Lower lobe of right lung (tissue), 2 donors: ENCODE results near the gene ACTN1. TPM values are rescaled to one million over a fixed set of nuclear protein-coding genes. Genes with fewer than 3 reads are reported as not detected.
"Not testable (repeated sequence)": the region's sequence is repeated elsewhere in the genome, so short reads cannot be mapped to it uniquely, and the experiment has no call there.

Experiments used
- ATAC-seq, 2 donors: fragments of 200-7000 bp; cut with Tn5 transposase; one replicate each; pipeline ENCODE4 v1.9.1; 2020 to 2022; ENCODE audit warnings: mild to moderate bottlenecking in 2 of 2, moderate library complexity in 2 of 2
- DNase-seq: peaks from one replicate; pipeline ENCODE4 v3.0.0-alpha.2; 2020
- H3K27ac ChIP-seq: fragments of 200-600 bp; one replicate; pipeline ENCODE4 v1.8.0; 2022
- H3K27me3 ChIP-seq: fragments of 200-600 bp; one replicate; pipeline ENCODE4 v1.8.0; 2022; ENCODE audit warnings: low read depth
- H3K36me3 ChIP-seq: fragments of 200-600 bp; one replicate; pipeline ENCODE4 v1.8.0; 2022; ENCODE audit warnings: mild to moderate bottlenecking
- H3K4me1 ChIP-seq: fragments of 200-600 bp; one replicate; pipeline ENCODE4 v1.8.0; 2022
- H3K4me3 ChIP-seq: fragments of 200-600 bp; one replicate; pipeline ENCODE4 v1.8.0; 2022; ENCODE audit warnings: mild to moderate bottlenecking
- H3K9me3 ChIP-seq: fragments of 200-600 bp; one replicate; pipeline ENCODE4 v1.8.0; 2022
- intact Hi-C: fragments of 100-400 bp; cut with DNase I; formaldehyde crosslinking; loops from one replicate; pipeline ENCODE4 v1.11.0; 2022
- total RNA-seq: library from RNA; stranded (reverse); fragmentation: NEBNext Ultra II Directional; extraction: Animal tissue kit (Norgen Biotek cat#: 25700); gene quantifications from one replicate; pipeline ENCODE4 v1.2.1, GENCODE V29; 2021
- TF ChIP-seq, protein P1 (sequence below): fragments of 200-600 bp; IDR thresholded peaks from one replicate; pipeline ENCODE4 v1.8.0; 2022; ENCODE audit warnings: antibody characterized with exemption, mild to moderate bottlenecking
- donor health status: DM: no; HTN: yes; CAD: no; lungs with severe emphysema.

Gene ACTN1
- total RNA-seq, 1 donor from 2014 or later, result 124 TPM

DNA sequence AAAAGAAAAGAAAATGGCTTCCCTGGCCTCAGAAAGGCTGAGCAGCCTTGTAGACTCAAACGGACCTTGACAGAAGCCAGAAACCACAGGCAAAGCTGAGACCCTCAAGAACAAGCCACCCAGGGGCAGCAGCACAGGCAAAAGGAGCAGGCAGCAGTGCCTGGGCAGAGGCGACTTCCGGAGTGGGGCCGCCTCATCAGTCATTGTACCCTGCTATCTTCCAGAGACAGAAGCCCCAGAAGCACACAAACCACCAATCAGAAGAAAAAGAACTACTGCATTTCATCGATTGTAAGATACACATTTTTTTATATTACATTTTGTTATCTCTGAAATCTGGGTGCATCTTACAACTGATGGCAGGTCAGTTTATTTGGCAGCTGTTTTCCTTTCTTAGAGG, 128.0 kb downstream of the ACTN1 start:
- no peak for ATAC-seq
- H3K4me3 ChIP-seq, result no peak overlapping the region
- no peaks in the 10 kb centered on the region for H3K27me3 ChIP-seq
- H3K36me3 ChIP-seq, result no peaks in the 10 kb centered on the region
- no peak for DNase-seq
- intact Hi-C loops, result no loop called here
- no peaks in the 10 kb centered on the region for H3K9me3 ChIP-seq
- no peak overlapping the region for H3K27ac ChIP-seq
- TF ChIP-seq, protein P1, sequence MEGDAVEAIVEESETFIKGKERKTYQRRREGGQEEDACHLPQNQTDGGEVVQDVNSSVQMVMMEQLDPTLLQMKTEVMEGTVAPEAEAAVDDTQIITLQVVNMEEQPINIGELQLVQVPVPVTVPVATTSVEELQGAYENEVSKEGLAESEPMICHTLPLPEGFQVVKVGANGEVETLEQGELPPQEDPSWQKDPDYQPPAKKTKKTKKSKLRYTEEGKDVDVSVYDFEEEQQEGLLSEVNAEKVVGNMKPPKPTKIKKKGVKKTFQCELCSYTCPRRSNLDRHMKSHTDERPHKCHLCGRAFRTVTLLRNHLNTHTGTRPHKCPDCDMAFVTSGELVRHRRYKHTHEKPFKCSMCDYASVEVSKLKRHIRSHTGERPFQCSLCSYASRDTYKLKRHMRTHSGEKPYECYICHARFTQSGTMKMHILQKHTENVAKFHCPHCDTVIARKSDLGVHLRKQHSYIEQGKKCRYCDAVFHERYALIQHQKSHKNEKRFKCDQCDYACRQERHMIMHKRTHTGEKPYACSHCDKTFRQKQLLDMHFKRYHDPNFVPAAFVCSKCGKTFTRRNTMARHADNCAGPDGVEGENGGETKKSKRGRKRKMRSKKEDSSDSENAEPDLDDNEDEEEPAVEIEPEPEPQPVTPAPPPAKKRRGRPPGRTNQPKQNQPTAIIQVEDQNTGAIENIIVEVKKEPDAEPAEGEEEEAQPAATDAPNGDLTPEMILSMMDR, result no peak
- no peaks in the 10 kb centered on the region for H3K4me1 ChIP-seq

DNA sequence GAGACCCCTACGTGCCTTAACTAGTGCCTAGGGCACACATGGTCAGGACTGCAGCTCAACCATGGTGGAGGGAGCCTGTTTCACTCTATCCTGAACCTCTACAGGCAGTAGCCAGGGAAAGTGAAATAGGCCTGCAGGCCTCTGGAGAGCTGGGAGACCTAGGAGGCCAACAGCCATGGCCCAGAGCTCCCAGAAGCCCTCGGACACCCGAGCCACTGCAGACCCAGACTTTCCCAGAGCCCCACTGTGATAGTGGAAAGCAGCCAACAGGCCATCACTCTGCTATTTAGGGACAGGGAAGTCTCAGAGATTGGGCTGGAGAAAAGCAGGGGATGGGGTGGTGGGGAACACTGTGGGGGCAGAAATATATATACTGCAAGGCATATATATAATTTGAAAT, 129.7 kb downstream of the ACTN1 start:
- Histone ChIP-seq H3K9me3 (no peaks in the 10 kb centered on the region), H3K36me3 (no peaks in the 10 kb centered on the region), H3K4me1 (no peaks in the 10 kb centered on the region), H3K27me3 (no peaks in the 10 kb centered on the region), H3K27ac (no peak overlapping the region), H3K4me3 (no peak overlapping the region)
- TF ChIP-seq, protein P1, result no peak
- DNase-seq (no peak), ATAC-seq (no peak)
- intact Hi-C loops, result loop anchor here (10.0 kb wide), 1 partner anchor 1005 kb away; no protein-coding TSS in a partner anchor

DNA sequence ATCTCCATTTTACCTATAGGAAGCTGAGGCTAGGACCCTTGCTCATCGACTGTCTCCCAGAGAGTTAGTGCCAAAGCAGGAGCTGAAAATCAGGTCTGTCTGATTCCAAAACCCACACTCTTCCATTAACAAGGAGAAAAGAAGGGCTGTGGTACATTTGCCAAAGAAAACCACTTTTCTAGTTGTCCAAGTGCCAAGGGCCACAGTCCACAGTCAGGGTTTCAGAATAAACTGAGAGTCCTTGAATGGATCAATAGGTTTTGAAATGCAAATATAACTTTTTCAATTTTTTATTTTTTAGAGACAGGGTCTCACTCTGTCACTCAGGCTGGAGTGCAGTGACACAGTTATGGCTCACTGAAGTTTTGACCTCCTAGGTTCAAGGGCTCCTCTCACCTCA, 130.8 kb downstream of the ACTN1 start:
- no peak overlapping the region for H3K4me3 ChIP-seq
- TF ChIP-seq, protein P1, result no peak
- no peaks in the 10 kb centered on the region for H3K36me3 ChIP-seq
- no peak overlapping the region for H3K27ac ChIP-seq
- H3K27me3 ChIP-seq, result no peaks in the 10 kb centered on the region
- DNase-seq (no peak), ATAC-seq (no peak)
- H3K9me3 ChIP-seq, result no peaks in the 10 kb centered on the region
- intact Hi-C loops, result loop anchor here (10.0 kb wide), 1 partner anchor 1003 kb away; no protein-coding TSS in a partner anchor
- no peaks in the 10 kb centered on the region for H3K4me1 ChIP-seq

DNA sequence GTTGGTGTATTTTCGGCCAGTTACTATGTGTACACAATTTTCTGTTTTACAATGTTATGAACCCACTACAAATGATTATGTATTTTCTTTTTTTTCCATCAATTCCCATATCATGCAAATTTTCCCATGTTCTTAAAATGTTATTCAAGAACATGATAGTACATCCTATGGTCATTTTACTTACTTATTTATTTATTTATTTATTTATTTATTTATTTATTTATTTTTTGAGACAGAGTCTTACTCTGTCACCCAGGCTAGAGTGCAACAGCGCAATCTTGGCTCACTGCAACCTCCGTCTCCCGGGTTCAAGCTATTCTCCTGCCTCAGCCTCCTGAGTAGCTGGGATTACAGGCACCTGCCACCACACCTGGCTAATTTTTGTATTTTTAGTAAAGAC, 131.5 kb downstream of the ACTN1 start:
- not testable (repeated sequence) for H3K36me3 ChIP-seq, ATAC-seq

DNA sequence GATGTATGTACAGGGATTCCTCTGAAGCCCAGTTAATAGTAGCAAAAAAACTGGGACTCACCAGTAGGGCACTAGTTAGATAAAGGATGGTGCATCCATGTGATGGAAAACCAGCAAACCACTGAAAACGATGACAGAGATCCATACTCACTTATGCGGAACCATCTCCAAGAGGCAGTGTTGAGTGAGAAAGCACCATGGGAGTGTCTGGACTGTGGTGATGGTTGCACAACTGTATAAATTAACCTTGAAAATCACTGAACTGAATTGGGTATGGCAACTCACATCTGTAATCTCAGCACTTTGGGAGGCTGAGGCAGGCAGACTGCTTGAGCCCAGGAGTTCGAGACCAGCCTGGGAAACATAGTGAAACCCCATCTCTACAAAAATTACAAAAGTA, 132.6 kb downstream of the ACTN1 start:
- intact Hi-C loops, result loop anchor here (10.0 kb wide), 1 partner anchor 1002 kb away; no protein-coding TSS in a partner anchor
- Histone ChIP-seq H3K27ac (no peak overlapping the region), H3K9me3 (no peaks in the 10 kb centered on the region), H3K4me1 (no peaks in the 10 kb centered on the region), H3K36me3 (no peaks in the 10 kb centered on the region), H3K4me3 (no peak overlapping the region), H3K27me3 (no peaks in the 10 kb centered on the region)
- DNase-seq (no peak), ATAC-seq (no peak)
- TF ChIP-seq, protein P1, result no peak

More for the DNA sequence above, 131.5 kb downstream of the ACTN1 start:
- H3K27ac ChIP-seq, H3K4me3 ChIP-seq, DNase-seq, H3K9me3 ChIP-seq, H3K4me1 ChIP-seq, H3K27me3 ChIP-seq: not testable (repeated sequence)
- intact Hi-C loops, result loop anchor here (10.0 kb wide), 1 partner anchor 1003 kb away; no protein-coding TSS in a partner anchor

DNA sequence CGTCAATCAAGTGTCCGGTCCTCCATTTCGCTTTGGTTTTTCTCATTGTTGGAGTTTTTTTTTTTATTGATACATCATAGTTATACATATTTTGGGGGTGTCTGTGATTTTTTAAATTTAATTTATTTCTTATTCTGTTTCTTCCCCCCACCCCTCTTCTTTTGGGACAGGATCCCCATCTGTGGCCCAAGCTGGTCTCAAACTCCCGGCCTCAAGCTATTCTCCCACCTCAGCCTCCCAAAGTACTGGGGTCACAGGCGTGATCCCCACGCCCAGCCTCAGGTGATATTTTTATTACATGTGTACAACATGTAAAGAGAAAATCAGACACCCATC, 134.9 kb downstream of the ACTN1 start:
- H3K27ac ChIP-seq, result no peak overlapping the region
- H3K36me3 ChIP-seq, result no peaks in the 10 kb centered on the region
- no peaks in the 10 kb centered on the region for H3K27me3 ChIP-seq
- no peak overlapping the region for H3K4me3 ChIP-seq
- H3K9me3 ChIP-seq, result no peaks in the 10 kb centered on the region
- no peak for ATAC-seq
- H3K4me1 ChIP-seq, result no peaks in the 10 kb centered on the region
- TF ChIP-seq, protein P1, result peak; percentile 8
- no peak for DNase-seq
- intact Hi-C loops, result loop anchor here (10.0 kb wide), 1 partner anchor 999 kb away; no protein-coding TSS in a partner anchor
